NCI-H82 treated with DMSO at 0.1 percent for 48 hours (cell line): ENCODE results near the gene CTSL.
"Not testable (repeated sequence)": the region's sequence is repeated elsewhere in the genome, so short reads cannot be mapped to it uniquely, and the experiment has no call there.

Source experiments
- DNase-seq: peaks from one replicate; lab custom pipeline; 2025; ENCODE audit not compliant: unreplicated experiment; lab: John Stamatoyannopoulos, UW

CTSL gene

DNA sequence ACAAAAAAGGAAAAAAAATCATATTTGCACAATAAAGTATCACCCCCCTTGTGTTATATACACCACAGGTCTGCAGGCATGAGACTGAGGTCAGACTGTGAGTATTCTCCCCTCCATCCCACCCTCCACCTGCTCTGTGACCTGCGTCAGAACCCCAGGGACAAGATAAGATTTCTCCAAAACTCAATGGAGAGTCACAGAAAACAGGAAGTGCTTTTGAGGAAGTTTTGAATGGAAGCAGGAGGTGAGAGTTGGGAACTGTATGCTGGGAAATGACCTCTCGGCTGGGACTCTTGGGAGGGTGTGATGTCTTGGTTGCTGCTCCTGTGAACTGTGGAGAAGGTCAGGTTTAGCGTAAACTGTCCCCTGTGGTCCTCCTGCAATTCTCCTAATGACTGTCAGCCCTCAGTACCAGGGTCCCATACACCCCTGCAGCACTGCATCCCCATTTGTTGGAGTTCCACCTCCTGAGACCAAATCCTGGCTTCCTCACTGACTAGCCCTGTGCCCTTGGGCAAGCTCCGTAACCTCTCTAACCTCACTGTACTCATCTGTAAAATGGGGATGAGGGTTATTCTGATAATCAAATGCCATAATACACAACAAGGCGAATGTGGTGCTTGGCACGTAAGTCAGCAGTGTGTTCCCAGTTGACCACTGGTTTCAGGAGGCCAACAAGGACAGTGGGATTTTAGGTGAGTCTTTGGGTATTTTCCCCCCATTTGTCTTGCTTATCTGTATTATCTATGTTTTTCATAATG lies 6.9 kb upstream of the CTSL start:
- DNase-seq, result no peak

GRCh38 chr9:87720173-87720572 lies 5.7 kb upstream of the CTSL start:
- DNase-seq, result no peak

GRCh38 chr9:87722393-87723088 lies 3.4 kb upstream of the CTSL start:
- DNase-seq, result no peak

GRCh38 chr9:87725356-87725899 lies 491 bp upstream of the CTSL start:
- DNase-seq, result no peak

DNA sequence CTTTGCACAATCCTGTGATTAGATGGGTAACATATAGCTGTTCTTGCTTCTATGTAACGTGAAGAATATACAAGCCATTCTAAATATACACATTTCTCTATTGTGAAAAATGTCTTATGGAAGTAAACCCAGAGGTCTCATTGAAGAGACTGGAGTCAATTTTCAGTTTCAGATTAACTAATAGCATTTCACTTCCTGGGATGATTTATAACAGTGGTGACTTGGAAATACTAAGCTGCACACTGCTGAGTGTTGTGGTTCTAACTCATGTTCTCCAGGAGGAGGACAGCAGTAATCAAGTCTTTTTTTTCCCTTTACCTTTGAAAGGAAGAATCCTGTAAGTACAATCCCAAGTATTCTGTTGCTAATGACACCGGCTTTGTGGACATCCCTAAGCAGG lies 3.3 kb downstream of the CTSL start:
- no peak for DNase-seq

- DNase-seq, result no peak
These were observed 5.4 kb downstream of the CTSL start for GRCh38 chr9:87731321-87731720.

GRCh38 chr9:87732344-87732743 lies 6.4 kb downstream of the CTSL start:
- DNase-seq, result no peak

DNA sequence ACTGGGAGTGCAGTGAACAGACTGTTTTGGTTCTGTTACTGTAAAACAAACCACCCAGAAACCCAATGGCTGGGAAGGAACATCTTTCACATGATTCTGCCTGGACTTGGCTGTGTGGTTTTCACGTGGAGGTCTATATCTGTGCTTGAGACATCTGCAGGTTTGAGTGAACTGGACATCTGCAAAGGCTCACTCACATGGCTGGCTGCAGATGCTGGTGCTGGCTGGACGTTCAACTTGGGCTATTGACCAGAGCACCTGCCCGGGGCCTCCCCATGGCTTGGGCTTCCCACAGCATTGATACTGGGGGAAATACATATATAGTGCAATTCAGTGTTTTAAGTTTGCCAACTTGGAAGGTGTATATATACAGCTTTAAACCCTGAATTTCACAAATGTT lies 6.8 kb downstream of the CTSL start:
- DNase-seq, result no peak

DNA sequence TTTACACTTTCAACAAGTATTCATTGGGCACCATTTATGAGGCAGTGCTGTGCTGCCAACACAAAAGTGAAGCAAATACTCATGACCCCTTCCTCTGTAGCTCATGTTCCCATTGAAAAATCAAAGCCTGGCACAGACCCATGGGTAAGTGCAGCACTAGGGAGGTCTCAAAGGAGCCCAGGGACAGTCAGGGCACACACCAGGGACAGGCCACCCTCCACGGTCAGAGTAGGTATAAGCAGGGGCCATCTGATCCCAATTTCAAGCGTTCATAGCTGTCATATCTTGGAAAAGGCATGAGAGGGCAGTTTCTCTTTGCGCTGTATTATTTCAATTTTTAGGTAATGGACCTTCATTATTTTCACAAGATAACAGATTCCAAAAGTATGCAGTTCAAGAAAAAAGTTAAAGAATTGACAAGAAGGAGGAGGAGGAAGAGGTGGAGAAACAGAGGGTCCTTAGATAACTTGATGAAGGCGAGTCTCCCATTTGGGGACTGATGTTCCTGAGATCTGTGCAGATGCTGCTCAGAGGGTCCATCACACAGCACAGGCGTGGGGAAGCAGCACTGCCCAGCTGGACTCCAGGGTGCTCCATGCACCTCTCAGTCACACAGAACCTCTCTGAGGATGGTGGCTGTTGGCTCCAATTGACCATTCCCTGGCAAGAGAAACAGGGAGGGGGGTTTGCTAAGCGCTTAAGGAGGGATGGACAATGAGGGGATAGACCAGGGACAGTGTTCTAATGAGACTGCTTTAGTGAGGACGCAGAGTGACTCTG lies 7.5 kb downstream of the CTSL start:
- no peak for DNase-seq

DNA sequence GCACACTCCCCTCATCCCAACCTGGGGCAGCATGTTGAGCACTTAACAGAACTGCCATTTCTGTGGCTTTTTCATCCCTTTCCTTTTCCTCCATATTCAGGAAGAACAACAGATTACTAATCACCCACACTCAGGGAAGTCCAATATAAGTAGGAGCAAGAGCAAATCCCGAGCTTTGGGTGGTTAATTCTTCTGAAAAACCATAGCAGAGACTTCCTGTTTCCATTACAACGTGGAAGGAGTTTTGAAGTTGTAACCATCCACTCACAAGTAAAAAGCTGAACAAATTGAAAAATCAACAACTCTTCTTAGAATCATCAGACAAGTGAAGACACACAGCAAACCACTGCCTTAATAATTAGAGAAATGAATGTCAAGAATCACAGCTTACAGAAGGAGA lies 8.2 kb downstream of the CTSL start:
- no peak for DNase-seq

DNA sequence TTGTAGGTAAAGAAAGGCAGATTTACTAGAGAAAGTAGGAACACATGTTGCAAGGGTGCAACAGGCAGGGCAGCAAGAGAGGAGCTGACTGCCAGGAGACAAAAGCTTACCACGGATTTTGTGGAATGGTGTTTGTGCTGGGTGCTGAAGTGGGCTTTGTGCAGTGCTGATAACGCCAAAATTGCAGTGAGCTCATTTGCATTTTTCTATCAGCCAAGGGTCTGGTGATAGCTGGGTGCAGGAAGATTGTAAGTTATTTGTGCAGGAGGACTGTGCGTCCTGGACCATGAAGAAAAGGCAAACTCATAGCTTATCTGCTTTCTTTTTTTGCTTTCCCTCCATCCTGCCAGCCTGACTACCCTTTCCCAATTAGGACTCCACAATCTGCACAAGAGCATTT lies 13.6 kb downstream of the CTSL start:
- no peak for DNase-seq

DNA sequence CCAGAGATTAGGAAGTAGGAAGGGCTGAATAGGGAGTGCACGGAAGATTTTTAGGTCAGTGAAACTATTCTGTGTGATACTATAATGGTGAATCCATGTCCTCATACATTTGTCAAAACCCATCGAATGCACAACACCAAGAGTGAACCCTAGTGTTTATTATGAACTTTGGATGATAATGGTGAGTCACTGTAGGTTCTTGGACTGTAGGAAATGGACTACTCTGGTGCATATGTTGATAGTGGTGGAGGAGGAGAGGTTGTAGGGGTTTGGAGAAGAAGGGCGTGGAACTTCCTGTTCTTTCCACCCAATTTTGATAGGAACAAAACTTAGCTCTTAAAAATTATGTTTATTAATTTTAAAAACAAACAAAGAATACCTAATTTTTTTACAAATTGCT lies 14.3 kb downstream of the CTSL start:
- no peak for DNase-seq

- DNase-seq, result no peak
These were observed 15.4 kb downstream of the CTSL start for GRCh38 chr9:87741326-87741725.

GRCh38 chr9:87741891-87742290 lies 16.0 kb downstream of the CTSL start:
- no peak for DNase-seq

GRCh38 chr9:87742813-87743428 lies 17.0 kb downstream of the CTSL start:
- DNase-seq, result no peak

DNA sequence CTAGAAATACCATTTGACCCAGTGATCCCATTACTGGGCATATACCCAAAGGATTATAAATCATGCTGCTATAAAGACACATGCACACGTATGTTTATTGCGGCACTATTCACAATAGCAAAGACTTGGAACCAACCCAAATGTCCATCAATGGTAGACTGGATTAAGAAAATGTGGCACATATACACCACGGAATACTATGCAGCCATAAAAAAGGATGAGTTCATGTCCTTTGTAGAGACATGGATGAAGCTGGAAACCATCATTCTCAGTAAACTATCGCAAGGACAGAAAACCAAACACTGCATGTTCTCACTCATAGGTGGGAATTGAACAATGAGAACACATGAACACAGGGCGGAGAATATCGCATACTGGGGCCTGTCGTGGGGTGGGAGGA lies 18.3 kb downstream of the CTSL start:
- DNase-seq, result not testable (repeated sequence)

GRCh38 chr9:87746186-87746585 lies 20.3 kb downstream of the CTSL start:
- no peak for DNase-seq

DNA sequence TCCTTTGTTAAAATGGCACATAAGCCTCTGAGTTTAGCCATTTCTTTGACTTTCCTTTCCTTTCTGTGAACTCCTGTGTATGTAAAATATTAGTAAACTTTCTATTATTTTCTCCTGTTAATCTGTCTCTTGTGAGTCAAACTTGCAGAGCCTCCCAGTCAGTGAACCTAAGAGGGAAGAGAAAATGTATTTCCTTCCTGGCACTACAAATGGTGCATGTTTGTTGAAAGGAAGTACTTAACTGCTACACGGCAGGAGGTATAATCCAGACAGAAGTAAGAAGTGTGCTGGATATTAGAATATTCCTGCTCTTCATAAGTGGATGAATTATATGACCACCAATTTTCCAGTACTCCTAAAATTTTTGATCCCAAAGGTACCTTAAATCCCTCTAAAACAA lies 23.0 kb downstream of the CTSL start:
- DNase-seq, result no peak

GRCh38 chr9:87749335-87750035 lies 23.6 kb downstream of the CTSL start:
- DNase-seq, result no peak

DNA sequence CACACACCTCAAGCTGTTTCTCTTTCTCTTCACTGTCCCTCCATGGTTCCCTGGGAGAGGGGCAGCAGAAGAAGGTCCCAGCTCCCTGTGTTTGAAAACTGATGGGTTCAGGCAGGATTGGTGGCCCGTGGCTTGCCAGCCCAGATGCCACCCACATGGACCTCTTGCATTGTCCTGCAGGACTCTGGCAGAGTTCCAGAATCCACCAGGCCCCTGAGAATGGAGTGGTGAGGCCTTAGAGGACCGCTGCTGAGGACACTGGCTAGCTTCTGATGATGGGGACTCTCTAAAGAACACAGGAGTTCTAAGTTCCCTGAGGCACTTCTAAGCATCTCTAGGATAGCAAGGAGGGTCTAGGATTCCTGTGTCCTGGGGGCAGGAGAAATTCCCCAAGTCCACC lies 24.8 kb downstream of the CTSL start:
- DNase-seq, result no peak

DNA sequence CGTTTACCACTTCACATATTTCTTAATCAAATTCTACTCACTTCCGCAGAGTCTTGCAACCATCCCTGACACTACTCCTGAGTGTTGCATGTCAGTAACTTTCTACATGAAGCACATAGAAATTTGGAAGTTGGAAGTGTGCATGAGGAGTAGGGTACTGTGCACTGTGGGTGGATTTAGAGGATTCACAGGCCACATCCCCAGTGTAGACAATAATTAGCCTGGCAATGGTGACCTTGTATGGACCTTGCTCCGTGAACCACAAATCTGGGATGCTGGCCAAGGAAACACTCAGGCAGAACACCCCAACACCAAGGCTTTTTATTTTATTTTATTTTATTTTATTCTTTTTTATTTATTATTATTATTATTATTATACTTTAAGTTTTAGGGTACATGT lies 25.5 kb downstream of the CTSL start:
- no peak for DNase-seq
